ENCODE measurements around the gene DBNL.
"Not testable (repeated sequence)": the region's sequence is repeated elsewhere in the genome, so short reads cannot be mapped to it uniquely, and the experiment has no call there.

DBNL gene
- 147 to 237 reads per million in 2 donors for total RNA-seq

DNA sequence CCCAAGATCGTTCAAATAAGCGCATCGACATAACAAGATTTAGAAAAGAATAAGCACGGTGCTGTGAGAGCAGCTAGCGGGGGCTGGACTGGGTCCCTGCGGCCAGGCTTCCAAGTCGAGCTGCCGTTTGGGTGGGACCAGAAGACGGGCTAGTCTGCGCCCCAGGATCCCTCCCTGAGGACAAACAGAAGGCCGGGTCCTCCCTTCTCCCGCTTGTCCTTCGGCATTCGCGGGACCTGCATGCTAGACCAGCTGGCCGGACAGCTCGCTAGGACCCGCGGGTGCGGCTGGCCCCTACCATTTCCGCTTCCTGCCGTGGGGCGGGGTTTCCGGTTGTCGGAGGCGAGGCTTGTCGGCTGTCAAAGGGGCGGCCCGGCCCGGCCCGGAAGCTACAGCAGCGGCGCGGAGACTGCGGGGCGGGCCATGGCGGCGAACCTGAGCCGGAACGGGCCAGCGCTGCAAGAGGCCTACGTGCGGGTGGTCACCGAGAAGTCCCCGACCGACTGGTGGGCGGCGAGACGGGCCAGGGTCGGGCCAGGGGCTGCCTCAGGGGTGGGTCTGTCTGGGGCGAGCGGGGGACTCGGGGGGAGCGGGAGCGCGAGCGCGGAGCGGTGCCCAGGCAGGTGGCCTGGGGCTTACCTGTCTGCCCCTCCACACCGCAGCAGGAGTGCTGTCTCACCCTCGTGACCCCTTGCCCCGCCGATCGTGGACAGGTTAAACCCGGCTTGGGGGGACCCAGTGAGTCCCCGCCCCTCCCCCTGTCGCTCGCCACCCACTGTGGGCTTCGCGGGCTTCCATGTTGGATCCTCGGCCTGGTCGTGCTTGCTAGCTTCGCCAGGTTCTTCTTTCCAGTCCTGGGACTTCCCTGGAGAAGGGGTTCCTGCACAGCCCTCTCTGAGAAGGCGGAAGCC is at the start of gene DBNL:
Gene DBNL, plus strand, starts transcription at position 388 of the 911 bp plus-strand sequence. Its CDS starts 36 bp downstream, at position 424.
- DNase-seq: peak; percentile 83

DNA sequence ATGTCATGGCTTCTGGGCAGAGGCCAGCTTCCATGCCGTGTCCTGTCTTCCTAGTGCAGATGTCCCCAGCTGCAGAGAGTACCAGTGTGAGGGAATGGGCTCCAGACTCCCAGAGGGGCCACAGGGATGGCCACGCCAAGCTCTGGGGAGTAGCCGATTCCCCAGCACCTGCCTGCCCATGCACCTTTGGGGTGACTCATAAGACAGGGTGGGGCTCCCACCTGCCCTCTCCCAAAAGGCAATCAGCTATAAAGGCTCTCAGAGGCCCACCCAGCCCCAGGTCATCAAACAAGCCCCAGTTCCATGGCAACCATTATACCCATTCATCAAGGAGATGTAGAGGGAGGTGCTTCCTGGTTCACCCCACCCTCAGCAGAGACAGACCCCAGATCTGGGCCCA is 47.0 kb upstream of the DBNL start, which contains the start of gene SPDYE1:
Gene SPDYE1, plus strand, starts transcription at position 366 of the 400 bp plus-strand sequence. CDS start 2,053 bp downstream, outside the sequence.
- not testable (repeated sequence) for DNase-seq

- DNase-seq: not testable (repeated sequence)
Observed at GRCh38 chr7:44012081-44012480, 32.4 kb upstream of the DBNL start.

GRCh38 chr7:44015090-44015489 is 29.4 kb upstream of the DBNL start:
- not testable (repeated sequence) for DNase-seq

GRCh38 chr7:44018857-44019807 is 25.4 kb upstream of the DBNL start:
- peak; percentile 99 for DNase-seq

DNA sequence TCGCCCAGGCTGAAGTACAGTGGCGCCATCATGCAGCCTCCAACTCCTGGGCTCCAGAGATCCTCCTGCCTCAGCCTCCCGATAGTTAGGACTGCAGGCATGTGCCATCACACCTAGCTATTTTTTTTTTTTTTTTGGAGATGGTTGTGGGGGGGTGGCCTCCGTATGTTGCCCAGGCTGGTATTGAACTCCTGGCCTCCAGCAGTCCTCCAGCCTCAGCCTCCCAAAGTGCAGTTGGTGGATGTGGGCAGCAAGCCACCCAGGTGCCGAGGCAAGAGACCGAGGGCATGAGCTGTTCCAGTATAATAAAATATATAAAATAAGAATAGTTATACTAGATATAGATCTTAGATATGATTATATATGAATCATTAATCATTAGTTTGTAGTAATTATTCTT is 24.7 kb upstream of the DBNL start:
- DNase-seq: not testable (repeated sequence)

DNA sequence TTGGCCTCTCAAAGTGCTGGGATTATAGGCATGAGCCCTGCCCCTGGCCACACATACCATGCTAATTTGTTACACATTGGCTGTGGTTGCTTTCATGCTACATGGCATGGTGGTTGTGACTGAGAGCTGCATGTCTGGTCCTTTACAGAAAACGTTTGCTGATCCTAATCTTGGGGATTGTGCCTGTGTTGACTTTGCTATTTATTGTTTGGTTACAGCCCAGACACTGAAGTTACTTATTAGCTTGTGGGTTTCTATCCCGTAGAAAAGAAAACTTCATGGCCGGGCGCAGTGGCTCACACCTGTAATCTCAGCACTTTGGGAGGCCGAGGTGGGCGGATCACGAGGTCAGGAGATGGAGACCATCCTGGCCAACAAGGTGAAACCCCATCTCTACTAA is 22.4 kb upstream of the DBNL start:
- not testable (repeated sequence) for DNase-seq

DNA sequence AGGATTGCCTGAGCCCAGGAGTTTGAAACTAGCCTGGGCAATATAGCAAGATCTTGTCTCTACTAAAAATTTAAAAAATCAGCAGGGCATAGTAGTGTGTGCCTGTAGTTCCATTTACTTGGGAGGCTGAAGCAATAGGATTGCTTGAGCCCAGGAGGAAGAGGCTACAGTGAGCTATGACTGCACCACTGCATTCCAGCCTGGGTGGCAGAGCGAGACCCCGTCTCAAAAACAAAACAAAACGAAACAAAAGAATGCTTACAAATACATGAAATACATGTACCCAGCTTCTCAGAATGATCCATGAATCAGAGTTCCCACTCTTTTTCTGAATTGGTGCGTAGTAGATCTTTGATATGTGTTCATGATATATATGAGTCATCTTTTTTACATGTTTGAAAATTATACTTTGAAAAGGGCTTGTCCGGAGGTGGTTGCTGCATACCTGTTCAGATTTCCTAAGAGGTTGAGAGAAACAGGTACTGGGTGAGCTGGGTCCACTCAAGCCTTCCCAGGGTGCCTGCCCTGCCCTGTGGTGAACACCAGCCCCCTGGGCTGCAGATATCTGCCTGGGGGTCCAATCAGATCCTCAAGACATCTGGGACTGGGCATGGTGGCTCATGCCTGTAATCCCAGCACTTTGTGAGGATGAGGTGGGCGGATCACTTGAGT is 21.6 kb upstream of the DBNL start:
- not testable (repeated sequence) for DNase-seq

- DNase-seq: not testable (repeated sequence)
Observed at GRCh38 chr7:44029433-44029832, 15.1 kb upstream of the DBNL start.

DNA sequence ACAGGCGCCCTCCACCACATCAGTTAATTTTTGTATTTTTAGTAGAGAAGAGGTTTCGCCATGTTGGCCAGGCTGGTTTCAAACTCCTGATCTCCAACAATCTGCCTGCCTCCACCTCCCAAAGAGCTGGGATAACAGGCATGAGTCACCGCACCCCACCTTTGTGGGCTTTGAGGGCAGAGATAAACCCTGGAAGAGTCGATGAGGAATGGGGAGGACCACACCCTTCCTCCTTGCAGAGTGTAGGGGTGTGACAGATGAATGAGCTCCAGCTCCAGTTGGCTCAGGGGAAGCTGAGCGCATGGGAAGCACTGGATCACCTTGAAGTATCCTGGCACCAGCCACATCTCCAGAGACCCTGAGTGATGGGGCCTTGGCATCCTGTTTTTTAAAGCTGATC is 14.5 kb upstream of the DBNL start:
- not testable (repeated sequence) for DNase-seq

DNA sequence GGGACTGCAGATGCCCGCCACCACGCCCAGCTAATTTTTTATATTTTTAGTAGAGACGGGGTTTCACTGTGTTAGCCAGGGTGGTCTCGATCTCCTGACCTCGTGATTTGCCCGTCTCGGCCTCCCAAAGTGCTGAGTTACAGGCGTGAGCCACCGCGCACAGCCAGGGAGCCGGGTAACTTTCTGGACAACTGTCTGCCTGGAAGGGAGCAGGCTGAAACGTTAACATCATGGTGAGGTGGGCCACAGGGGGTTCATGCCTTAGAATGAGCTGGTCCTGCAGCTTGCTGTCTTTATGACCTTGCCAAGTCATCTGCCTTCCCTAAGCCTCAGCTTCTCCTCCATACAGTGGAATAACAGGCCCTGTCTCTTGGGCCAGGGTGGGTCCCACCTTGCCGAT is 13.2 kb upstream of the DBNL start:
- not testable (repeated sequence) for DNase-seq

GRCh38 chr7:44032031-44032430 is 12.5 kb upstream of the DBNL start:
- not testable (repeated sequence) for DNase-seq

- DNase-seq: not testable (repeated sequence)
Observed at GRCh38 chr7:44033971-44034844, 10.3 kb upstream of the DBNL start.

DNA sequence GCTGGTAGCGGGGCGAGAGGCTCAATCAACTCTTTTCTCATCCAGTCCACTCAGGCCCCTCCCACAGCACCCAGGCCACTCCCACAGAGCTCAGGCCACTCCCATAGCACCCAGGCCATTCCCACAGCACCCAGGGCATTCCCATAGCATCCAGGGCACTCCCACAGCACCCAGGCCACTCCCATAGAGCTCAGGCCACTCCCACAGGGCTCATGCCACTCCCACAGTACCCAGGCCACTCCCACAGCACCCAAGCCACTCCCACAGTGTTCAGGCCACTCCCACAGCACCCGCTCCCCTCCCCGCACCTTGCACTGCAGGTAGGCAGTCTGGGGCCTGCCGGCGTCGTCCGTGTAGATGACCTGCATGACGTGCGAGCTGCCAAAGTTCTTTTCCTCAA is 8.1 kb upstream of the DBNL start:
- peak; percentile 30 for DNase-seq

GRCh38 chr7:44037951-44038350 is 6.6 kb upstream of the DBNL start:
- not testable (repeated sequence) for DNase-seq

- not testable (repeated sequence) for DNase-seq
Observed at GRCh38 chr7:44038553-44038952, 5.9 kb upstream of the DBNL start.

- DNase-seq: peak; percentile 79
Observed at GRCh38 chr7:44038961-44039558, 5.4 kb upstream of the DBNL start.

- not testable (repeated sequence) for DNase-seq
Observed at GRCh38 chr7:44039800-44040492, 4.6 kb upstream of the DBNL start.

DNA sequence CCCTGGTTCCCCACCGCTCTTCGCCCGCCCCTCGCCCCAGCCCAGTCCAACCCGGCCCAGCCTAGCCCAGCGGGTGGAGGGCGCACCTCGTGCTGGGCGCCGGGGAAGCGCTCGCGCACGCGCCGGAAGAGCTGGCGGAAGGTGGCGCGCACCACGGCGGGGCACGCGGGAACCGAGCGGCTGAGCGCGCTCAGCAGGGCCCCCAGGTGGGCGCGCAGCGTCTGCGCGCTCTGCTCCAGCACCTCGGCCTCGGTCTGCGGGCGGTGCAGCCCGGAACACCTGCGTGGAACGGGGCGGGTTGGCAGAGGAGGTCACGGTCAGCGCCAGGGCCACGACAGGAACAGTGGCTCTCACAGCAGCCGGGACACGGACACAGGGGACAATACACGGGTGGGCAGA is 4.0 kb upstream of the DBNL start:
- peak; percentile 50 for DNase-seq

DNA sequence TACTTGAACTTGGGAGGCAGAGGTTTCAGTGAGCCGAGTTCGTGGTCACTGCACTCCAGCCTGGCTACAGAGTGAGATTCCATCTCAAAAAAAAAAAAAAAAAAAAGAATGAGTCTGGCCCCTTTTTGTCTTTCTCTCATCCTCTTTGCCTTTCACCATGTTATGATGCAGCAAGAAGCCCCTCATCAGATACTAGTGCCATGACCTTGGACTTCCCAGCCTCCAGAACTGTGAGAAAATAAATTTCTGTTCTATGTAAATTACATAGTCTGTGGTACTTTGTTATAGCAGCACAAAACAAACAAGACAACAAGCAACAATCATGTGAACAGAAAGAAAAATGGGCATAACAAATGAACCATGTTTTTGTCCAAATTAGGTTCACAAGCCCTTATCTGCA is 2.3 kb upstream of the DBNL start:
- DNase-seq: no peak
